NOMO-1 treated with dmso at 0.1 percent for 144 hours (cell line): ENCODE measurements around the gene DOCK11.
A peak's percentile ranks its signal among the peaks of the same experiment; 100 is the strongest.
"Not testable (repeated sequence)": the region's sequence is repeated elsewhere in the genome, so short reads cannot be mapped to it uniquely, and the experiment has no call there.

Source experiments
- DNase-seq: peaks from one replicate; lab custom pipeline; 2025; ENCODE audit not compliant: unreplicated experiment; lab: John Stamatoyannopoulos, UW

The DOCK11 gene

DNA sequence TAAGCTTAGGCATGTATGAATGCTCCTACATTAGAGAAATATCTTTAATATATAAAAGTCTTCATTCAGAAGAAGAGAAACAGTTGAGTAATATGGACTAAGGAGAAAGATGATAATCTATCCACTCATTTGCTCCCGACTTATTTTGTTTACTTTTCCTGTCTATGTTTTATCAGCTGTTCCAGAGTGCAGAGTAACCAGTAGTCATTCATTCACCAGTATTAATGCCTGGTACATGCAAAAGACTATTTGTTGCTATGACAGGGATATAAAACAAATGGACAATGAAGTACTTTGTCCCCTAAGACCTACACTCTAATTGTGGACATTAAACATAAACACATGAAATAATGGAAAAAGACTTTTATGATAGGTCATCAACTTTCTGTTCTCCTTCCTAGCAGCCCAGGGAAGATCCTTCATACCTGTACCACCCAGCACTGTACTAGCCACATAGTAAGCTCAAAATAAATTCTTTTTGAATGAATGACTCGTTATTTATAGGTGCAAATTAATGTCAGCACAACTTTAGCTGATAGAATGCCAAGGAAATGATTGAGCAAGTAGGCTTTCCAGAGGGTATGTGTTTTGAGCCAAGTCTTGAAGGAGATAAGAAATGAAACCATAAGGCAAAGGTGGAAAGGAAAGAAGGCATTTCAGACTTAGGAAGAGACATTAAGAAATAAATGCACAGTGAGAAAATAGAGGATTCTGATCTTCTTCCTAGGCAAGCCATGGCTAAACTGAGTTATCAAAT lies 186.8 kb downstream of the DOCK11 start:
- no peak for DNase-seq

DNA sequence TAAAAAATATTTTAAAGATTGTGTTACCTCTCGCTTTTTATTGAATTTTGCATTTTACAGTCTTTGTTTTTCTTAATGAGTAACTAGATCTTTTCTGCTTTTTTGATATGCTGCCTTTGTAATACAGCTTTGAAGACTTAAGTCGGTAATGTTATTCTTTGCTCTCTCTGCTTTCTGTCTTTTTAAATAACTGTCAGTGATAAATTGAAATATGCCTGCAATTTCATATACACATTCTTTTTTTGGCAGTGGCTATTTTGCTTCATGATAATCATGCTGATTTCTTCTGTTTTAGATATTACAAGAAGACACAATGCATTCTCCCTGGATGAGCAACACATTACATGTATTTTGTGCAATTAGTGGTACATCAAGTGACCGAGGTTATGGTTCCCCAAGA lies 189.8 kb downstream of the DOCK11 start:
- DNase-seq: no peak

GRCh38 chrX:118688935-118689334 lies 193.3 kb downstream of the DOCK11 start:
- no peak for DNase-seq

- DNase-seq: no peak
Measured at GRCh38 chrX:118693843-118694242, 198.2 kb downstream of the DOCK11 start.

DNA sequence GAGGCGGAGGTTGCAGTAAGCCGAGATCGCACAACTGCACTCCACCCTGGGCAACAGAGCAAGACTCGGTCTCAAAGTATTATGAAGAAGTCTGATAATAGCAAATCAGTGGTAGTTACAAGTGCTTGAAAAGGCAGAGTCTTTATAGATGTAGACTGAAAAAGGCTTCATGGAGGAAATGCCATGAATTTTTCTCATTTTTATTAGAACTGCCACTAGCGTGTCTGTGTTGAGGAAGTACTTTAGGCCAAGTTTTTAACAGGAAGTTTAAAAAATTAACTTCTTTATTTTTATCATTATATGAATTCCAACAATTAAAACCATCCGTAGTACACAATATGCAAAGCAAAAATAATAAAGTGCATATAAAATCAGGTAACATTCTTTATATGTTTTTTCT lies 199.0 kb downstream of the DOCK11 start:
- peak; percentile 4 for DNase-seq

GRCh38 chrX:118698516-118699170 lies 203.0 kb downstream of the DOCK11 start:
- peak; percentile 80 for DNase-seq

DNA sequence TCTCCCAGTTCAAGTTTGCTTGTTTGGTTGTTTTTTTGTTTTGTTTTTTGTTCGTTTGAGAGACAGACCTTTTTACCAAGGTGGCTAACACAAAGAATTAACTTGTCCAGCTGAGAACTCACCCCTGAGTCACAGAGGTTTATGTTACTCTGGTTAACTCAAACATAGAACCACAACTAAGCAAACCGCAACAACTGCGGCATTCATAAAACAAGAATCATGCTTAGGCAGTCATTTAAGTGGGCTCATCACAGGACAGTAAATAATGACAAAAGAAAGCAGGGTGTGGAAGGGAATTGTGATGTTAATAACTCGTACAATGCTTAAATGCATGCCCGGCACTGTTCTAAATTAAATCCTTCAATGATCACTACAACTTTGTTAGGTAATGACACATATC lies 207.1 kb downstream of the DOCK11 start:
- DNase-seq: no peak

- DNase-seq: no peak
Measured at GRCh38 chrX:118706681-118707080, 211.1 kb downstream of the DOCK11 start.

- no peak for DNase-seq
Measured at GRCh38 chrX:118714521-118714920, 218.9 kb downstream of the DOCK11 start.

- not testable (repeated sequence) for DNase-seq
Measured at GRCh38 chrX:118715917-118716316, 220.3 kb downstream of the DOCK11 start.

DNA sequence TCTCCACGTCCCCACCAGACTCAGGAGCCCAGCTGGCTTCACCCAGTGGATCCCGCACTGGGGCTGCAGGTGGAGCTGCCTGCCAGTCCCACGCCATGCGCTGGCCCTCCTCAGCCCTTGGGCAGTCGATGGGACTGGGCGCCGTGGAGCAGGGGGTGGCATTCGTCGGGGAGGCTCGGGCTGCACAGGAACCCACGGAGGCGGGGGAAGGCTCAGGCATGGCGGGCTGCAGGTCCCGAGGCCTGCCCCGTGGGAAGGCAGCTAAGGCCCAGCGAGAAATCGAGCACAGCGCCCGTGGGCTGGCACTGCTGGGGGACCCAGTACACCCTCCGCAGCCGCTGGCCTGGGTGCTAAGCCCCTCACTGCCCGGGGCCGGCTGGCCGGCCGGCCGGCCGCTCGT lies 221.2 kb downstream of the DOCK11 start:
- DNase-seq: not testable (repeated sequence)

DNA sequence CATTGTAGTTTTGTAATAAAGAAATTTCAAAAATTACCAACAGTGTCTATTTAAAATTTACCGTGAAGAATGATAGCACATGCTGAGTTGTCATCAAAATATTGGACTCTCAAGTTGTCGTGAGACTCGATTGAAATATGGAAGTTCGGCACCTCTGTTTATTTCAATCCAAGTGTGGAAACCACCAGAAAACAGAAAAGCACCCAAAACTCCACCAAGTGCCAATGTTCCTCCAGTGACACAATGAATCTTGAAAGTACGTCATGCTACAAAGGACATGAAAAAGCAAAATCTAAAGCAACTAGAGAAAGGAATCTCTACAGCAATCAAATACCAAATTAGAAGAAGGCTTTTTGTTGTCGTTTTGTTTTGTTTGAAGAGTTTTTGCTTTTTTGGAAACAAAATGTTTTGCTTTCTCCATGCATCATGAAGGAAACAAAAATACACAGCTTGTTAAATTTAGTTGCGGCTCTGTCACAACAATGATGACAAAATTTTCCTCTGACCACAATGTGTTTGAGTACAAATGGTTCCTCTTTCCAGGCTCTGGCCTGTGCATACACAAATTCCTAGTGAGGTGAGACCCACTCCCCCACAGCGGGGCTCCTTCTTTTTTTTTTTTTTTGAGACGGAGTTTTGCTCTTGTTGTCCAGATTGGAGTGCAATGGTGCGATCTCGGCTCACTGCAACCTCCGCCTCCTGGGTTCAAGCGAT lies 222.2 kb downstream of the DOCK11 start:
- peak; percentile 82 for DNase-seq

GRCh38 chrX:118718737-118719136 lies 223.1 kb downstream of the DOCK11 start:
- peak; percentile 95 for DNase-seq

DNA sequence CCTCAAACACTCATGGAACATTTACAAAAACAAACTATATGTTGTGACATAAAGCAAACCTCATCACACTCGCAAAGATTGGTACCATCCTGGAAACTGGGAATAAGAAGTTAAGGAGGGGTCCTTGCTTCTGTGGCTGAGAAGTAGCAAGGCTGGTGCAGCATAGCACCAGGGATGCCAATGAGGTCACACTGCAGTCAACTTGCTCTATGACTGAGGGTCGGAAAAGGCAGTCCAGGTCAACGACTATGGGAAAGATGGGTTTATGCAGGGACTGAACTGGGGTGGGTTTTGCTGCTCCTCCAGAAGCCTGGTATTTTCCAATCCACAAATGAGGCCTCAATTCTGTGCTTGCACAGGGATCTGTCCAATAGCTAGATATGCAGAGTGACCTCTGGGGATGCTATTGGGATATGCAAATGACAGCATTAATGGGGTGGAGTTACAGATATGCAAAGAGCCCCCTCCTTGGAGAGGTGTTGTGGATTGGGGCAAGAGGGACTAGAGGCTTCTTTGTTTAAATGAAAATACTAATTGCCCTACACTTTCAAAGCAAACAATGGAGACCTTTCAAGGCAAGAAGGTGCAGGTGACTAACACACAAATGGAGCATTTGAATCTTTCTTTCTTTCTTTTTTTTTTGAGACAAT lies 224.6 kb downstream of the DOCK11 start:
- no peak for DNase-seq

DNA sequence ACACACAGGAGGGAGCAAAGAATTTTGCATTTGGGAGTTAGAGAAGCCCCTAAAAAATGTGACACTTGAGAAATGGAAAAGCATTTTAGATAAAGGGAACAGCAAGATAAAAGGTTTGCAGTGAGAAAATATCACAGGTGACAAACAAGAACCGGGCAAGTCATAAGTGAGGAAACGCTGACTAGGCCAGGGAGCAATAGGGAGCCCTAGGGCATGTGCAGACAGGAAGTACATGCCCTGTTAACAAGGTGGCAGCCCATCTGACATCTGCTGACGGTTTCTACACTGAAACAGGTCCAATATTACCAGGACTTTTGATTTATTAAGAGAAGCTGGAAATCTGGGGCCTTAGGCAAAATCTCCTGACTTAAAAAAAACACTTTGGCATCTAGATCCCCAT lies 227.8 kb downstream of the DOCK11 start:
- DNase-seq: no peak

- DNase-seq: no peak
Measured at GRCh38 chrX:118724365-118724764, 228.8 kb downstream of the DOCK11 start.

- peak; percentile 33 for DNase-seq
Measured at GRCh38 chrX:118724775-118725174, 229.2 kb downstream of the DOCK11 start.

GRCh38 chrX:118726396-118726795 lies 230.8 kb downstream of the DOCK11 start:
- no peak for DNase-seq

DNA sequence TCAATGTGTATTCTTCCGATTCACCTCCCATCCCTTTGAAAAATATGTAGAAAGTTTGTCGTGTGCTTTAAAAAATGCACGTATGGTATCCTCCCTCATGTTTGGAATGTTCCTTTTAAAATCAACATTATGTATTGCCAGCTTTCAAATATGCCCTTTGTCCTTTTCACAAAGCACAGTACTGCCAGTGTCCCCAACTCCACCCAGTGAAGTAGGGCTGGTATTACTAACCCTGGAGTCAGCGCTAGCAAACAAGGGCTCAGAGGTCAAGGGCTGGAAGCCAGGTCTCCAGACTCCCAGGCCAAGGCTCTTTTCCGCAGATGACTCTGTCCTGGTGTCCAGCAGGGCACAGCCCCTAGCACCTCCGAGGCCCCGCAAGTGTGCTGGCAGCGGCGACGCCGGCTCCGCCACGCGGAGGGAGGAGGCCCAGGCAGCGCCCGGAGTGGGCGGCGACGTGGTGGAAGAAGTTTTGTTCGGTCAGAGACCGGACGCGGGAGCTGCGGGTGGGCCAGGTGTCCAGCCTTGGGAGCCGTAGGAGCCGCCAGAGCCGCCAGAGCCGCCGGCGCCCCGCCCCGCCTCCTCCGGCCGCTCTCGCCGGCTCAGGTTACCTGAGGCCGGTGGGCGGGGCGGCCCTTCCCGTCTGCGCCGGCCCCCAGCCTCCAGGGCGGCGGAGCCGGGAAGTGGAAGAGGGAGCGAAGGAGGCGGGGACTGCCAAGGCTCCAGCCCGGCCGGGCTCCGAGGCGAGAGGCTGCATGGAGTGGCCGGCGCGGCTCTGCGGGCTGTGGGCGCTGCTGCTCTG lies 231.5 kb downstream of the DOCK11 start, which contains the start of gene IL13RA1:
Gene IL13RA1 (plus strand): TSS at position 720 of the 799 bp plus-strand sequence. CDS start 33 bp downstream, at position 753.
- DNase-seq: peak; percentile 55

GRCh38 chrX:118727686-118728339 lies 232.2 kb downstream of the DOCK11 start:
- DNase-seq: no peak
